Kidney tubule cell (primary cell): Measurements from ENCODE around the gene FAM50B.

Experiments used
- DNase-seq: peaks from one replicate; pipeline ENCODE4 v3.0.0-alpha.2; 2018; ENCODE audit warnings: low spot score

The FAM50B gene

DNA sequence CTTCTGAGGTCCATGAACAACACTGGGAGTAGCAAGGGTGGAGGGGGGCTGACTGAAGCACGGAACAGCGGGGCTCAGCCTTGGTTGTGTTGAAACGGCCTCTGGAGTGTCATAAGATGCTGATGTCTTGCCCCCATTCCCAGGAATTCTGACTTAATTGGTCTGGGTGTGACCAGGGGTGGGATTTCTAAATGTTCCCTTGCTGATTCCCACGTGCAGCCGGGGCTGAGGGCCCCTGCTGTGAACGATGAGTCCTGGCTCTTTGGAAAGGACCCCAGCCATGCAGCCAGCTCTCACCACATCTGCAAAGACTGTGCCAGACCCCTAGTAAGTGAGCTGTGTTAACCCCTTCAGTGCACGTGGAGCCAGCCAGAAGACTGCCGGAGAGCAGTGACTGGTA, 28.6 kb upstream of the FAM50B start:
- DNase-seq = no peak

GRCh38 chr6:3822747-3823445, 26.3 kb upstream of the FAM50B start:
- peak; percentile 73 for DNase-seq

DNA sequence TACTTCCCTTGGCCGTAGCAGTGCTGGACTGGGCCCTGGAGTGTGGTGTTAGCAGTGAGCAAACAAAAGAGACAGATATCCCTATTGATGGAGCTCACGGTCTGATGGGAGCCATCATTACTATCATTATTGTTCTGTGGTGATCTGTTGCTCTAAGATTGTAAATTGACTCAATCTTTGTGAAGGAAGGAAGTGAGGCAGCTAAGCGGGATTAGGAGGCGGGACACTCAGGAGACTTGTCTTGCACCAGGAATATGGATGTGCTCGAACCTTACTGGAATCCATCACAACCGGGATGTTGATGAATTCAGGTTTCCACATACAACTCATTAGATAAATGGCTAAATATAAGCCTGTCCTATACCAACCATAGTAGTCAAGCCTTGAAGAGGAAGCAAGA, 25.5 kb upstream of the FAM50B start:
- no peak for DNase-seq

- DNase-seq = peak; percentile 76
Observed at GRCh38 chr6:3825331-3825831, 23.8 kb upstream of the FAM50B start.

DNA sequence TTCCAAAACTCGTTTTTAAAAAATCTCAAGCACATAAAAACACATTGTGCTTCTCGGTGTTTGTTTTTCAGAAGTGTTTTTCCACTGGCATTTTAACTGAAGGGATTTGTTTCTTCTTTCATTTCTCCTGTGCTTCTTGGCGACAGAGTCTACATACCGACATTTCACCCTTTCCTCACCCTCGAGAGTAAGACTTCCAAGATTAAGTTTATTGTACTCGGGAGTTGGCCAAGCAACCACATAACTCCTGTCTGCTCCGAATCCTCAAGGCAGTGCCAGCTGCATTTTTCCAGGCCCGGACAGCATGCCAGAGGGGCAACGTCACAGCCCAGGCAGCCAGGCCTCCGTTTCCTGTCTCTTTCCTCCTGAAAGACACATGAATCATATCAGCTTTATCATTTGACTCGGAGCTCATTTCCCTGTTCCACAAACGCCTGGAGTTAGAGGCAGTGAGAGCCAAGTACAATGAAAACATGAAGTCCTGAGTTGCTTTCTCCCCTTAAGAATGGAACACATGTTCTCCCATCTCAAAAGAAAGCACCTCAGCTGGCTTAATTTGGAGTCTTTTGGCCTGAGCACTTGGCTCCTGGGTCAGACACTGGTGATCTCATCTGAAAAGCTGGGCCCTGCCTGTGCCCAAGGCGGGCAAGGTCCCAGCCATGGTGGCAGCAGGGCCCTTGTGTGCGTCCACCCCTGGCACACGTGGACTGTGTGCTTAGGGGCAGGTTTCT, 23.2 kb upstream of the FAM50B start:
- DNase-seq = peak; percentile 99

- no peak for DNase-seq
Observed at GRCh38 chr6:3829285-3829684, 19.9 kb upstream of the FAM50B start.

DNA sequence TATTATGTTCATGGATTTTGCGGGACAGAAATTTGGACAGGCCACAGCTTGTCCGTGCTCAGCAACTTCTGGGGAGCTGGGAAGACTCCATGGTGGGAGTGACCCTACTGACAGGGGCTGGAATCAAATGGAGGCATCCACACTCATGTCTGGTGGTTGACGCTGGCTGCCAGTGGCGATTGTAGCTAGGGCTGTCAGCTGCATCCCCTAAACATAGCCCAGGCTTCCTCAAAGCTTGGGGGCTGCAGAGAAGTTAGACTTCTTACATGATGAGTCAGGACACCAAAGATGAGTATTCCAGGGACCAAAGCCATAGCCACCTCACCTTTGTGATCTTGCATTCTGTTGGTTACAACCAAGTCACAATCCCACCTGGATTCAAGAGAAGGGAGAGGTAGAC, 18.4 kb upstream of the FAM50B start:
- DNase-seq = no peak

DNA sequence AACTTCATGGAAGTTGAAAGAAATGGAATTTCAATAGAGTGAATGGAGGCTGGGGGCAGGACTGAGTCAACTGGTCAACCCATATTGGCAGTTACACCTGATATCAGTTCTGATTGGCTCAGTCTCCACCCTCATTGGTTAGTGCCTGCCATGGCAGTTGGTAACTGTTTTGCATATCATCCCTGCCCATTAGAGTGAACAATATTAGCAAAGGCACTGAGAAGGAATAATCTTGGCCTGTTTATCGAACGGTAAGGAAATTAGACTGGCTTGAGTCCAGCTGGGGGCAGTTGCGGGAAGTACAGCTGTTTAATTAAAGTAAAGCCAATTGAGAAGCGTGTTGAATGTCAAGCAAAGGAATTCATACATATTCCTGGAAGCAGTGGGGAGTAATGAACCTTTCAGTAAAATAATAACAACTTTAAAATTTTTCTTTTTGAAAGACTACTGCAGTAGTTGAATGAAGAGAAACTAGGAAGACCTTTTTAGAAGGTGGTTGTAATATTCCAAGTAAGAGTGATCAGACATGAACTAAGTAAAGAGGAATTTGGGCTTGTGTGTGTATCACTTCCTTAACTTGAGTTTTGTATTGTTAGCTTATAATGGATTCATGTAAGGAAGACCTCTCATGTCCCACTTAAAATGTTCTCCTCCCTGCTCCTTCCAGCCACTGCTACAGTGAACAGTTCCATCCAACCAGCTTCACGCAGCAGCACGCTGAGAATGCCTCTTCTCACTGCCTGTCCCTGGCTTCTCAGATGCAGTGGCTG, 17.2 kb upstream of the FAM50B start:
- DNase-seq = peak; percentile 59

DNA sequence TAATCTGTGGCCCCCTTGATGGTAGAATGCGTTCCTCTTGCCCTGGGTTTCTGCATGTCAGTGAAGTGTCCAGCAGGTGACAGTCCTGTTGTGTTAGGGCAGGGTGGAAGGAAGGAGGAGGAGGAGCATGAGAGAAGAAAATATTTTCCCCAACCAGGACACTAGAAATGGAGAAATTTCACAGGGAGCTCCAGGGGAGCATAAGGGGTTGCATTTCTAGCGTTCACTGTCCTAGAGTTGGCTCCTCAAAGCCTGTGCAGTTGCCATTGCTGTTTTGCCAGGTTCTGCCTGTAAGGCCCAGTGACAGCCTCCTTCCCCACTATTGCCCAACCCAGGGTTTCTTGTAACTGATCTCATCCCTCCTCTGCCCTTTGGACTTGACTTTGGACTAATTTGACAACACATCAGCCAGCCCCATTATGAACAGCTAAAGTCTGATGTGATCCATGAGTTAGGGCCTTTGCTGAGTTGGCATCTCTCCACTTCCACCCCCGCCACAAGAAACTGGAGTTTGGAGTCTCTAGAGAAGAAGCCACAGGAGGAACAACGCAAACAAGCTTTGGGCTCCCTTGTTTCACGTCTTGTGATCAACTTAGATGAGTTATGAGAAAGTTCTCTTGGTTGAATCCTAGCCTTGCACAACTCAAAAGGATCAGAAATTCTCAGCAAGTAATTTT, 14.0 kb upstream of the FAM50B start:
- peak; percentile 39 for DNase-seq

DNA sequence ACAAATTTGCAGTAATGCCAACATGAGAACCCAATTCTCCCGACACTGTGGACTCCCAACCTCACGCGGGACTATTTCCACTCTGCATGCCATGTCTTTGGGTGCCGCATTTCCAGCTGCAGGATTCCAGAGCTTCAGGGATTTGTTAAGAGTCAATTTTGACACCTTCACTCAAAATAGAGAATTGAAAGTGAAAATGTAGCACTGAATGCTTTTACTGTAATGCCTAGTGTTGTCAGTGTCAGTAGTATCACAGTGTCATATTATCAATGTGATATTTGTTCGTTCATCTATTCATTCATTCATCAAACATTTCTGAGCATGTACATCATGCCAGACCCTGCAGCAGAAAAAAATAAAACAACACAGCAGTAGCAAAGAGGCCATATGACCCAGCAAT, 13.4 kb upstream of the FAM50B start:
- DNase-seq = no peak

GRCh38 chr6:3836566-3836965, 12.6 kb upstream of the FAM50B start:
- DNase-seq = no peak

- DNase-seq = no peak
Observed at GRCh38 chr6:3837781-3838180, 11.4 kb upstream of the FAM50B start.

GRCh38 chr6:3838992-3839867, 9.9 kb upstream of the FAM50B start:
- DNase-seq = peak; percentile 83

- DNase-seq = no peak
Observed at GRCh38 chr6:3841066-3841454, 8.1 kb upstream of the FAM50B start.

GRCh38 chr6:3841711-3842565, 7.2 kb upstream of the FAM50B start:
- peak; percentile 59 for DNase-seq

GRCh38 chr6:3843379-3844096, 5.6 kb upstream of the FAM50B start:
- DNase-seq = no peak

- peak; percentile 43 for DNase-seq
Observed at GRCh38 chr6:3844097-3844463, 5.1 kb upstream of the FAM50B start.

DNA sequence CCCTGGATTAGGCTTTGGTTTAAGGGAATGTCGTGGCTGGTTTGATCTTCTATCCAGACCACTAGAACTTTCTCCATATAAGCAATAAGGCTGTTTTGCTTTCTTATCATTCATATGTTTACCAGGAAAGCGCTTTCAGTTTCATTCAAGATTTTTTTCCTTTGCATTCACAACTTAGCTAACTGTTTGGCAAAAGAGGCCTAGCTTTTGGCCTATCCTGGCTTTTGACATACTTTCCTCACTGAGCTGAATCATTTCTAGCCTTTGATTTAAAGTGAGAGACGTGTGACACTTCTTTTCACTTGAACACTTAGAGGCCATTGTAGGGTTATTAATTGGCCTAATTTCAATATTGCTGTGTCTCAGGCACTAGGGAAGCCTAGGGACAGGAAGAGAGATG, 1.7 kb upstream of the FAM50B start:
- no peak for DNase-seq

DNA sequence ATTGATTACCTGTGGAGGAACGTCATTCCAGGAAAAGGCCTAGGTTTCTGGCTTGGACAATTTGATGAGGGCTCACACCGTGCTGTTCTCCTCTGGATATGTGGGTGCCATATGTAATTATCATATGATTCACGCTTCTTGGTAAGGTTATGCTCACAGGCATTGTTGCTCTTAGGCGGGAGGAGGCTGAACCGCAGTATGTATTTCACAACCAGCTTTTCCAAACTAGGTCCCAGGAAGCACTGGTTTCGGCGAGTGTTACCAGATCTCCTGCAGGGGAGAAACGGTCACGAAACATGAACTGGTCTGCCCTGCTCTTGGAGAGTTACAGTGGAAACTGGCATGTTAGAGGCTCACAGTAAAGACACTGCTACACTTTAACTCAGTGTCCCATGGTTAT, 793 bp upstream of the FAM50B start:
- no peak for DNase-seq
